ENCODE data around the gene SPC25. TPM values are rescaled to one million over a fixed set of nuclear protein-coding genes. Genes with fewer than 3 reads are reported as not detected.

The SPC25 gene, protein sequence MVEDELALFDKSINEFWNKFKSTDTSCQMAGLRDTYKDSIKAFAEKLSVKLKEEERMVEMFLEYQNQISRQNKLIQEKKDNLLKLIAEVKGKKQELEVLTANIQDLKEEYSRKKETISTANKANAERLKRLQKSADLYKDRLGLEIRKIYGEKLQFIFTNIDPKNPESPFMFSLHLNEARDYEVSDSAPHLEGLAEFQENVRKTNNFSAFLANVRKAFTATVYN
- total RNA-seq (2021): 20.0 and 20.7 TPM in 2 replicates
- Bru-seq, nascent RNA: percentile 75 among the genes with signal in this experiment
- BruChase-seq, experiment 1, labeled RNA remaining after a 2-hour chase: percentile 71 among the genes with signal in this experiment
- BruChase-seq, experiment 2, labeled RNA remaining after a 6-hour chase: percentile 64 among the genes with signal in this experiment
- long read RNA-seq, transcript SPC25-201 (7 exons, 1,354 nt): major isoform, 59 of 68 reads
- long read RNA-seq, partial matches to known transcripts: 3 of 68 reads
- long read RNA-seq, other reads (novel, unspliced or antisense): 6 of 68 reads

- Histone ChIP-seq H3K4me3 (peak within 1 kb of the TSS; percentile 64), H3K27ac (no peak within 1 kb of the TSS), H3K27me3 (ENCODE audit: insufficient read depth, low read depth) (no peaks in the 10 kb centered on the region), H3K79me2 (ENCODE audit: low read depth) (peaks cover 10% of the 10 kb centered on the region; the same call in 1 of the 2 replicates), H3K9me3 (ENCODE audit: insufficient read depth, low read depth) (no peaks in the 10 kb centered on the region), H3K36me3 (ENCODE audit: low read depth) (no peaks in the 10 kb centered on the region), H3K9me2 (ENCODE audit: insufficient read depth) (no peaks in the 10 kb centered on the region), H3K4me2 (peak within 1 kb of the TSS; percentile 76), H3F3A (ENCODE audit: insufficient read depth, low read depth) (no peaks in the 10 kb centered on the region), H3K4me1 (replicated peaks; ENCODE audit: insufficient read depth) (no peaks in the 10 kb centered on the region), H4K20me1 (ENCODE audit: insufficient read depth) (no peaks in the 10 kb centered on the region), H2AFZ (peak within 1 kb of the TSS; percentile 86)
- BruUV-seq (replicated peaks): no TSS peak
- CTCF ChIA-PET: no interaction called here
- POLR2A ChIA-PET (ENCODE audit: unreplicated experiment): no interaction called here
- DNase-seq: peak; percentile 75 to 76
- TF ChIP-seq, protein P1, sequence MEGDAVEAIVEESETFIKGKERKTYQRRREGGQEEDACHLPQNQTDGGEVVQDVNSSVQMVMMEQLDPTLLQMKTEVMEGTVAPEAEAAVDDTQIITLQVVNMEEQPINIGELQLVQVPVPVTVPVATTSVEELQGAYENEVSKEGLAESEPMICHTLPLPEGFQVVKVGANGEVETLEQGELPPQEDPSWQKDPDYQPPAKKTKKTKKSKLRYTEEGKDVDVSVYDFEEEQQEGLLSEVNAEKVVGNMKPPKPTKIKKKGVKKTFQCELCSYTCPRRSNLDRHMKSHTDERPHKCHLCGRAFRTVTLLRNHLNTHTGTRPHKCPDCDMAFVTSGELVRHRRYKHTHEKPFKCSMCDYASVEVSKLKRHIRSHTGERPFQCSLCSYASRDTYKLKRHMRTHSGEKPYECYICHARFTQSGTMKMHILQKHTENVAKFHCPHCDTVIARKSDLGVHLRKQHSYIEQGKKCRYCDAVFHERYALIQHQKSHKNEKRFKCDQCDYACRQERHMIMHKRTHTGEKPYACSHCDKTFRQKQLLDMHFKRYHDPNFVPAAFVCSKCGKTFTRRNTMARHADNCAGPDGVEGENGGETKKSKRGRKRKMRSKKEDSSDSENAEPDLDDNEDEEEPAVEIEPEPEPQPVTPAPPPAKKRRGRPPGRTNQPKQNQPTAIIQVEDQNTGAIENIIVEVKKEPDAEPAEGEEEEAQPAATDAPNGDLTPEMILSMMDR (conservative IDR thresholded peaks at IDR 0.05): no peak
- TF ChIP-seq EZH2 (IDR thresholded peaks at IDR 0.05; ENCODE audit: low read depth): no peak
- intact Hi-C loops (cut with micrococcal nuclease; ENCODE audit: unreplicated experiment): no loop called here
Measured at GRCh38 chr2:168890006-168890782, at the start of gene SPC25. Gene SPC25 (minus strand): TSS chr2:168890430. CDS start chr2:168889519, 911 bp downstream.

GRCh38 chr2:168939918-168940317 is 49.7 kb upstream of the SPC25 start:
- Histone ChIP-seq H3K4me3 (no peak overlapping the region), H3K9me3 (ENCODE audit: insufficient read depth, low read depth) (no peaks in the 10 kb centered on the region), H3K36me3 (ENCODE audit: low read depth) (no peaks in the 10 kb centered on the region), H3K9me2 (ENCODE audit: insufficient read depth) (no peaks in the 10 kb centered on the region), H2AFZ (no peak overlapping the region), H4K20me1 (ENCODE audit: insufficient read depth) (no peaks in the 10 kb centered on the region), H3K4me1 (replicated peaks; ENCODE audit: insufficient read depth) (no peaks in the 10 kb centered on the region), H3K4me2 (no peak overlapping the region), H3K27me3 (ENCODE audit: insufficient read depth, low read depth) (no peaks in the 10 kb centered on the region), H3F3A (ENCODE audit: insufficient read depth, low read depth) (no peaks in the 10 kb centered on the region), H3K79me2 (ENCODE audit: low read depth) (no peaks in the 10 kb centered on the region), H3K27ac (no peak overlapping the region)
- BruUV-seq (replicated peaks): no TSS peak
- POLR2A ChIA-PET (ENCODE audit: unreplicated experiment): no interaction called here
- CTCF ChIA-PET: no interaction called here
- DNase-seq: no peak
- TF ChIP-seq, protein P1 (conservative IDR thresholded peaks at IDR 0.05): no peak
- no peak for TF ChIP-seq EZH2 (IDR thresholded peaks at IDR 0.05; ENCODE audit: low read depth)
- intact Hi-C loops (cut with micrococcal nuclease; ENCODE audit: unreplicated experiment): no loop called here

DNA sequence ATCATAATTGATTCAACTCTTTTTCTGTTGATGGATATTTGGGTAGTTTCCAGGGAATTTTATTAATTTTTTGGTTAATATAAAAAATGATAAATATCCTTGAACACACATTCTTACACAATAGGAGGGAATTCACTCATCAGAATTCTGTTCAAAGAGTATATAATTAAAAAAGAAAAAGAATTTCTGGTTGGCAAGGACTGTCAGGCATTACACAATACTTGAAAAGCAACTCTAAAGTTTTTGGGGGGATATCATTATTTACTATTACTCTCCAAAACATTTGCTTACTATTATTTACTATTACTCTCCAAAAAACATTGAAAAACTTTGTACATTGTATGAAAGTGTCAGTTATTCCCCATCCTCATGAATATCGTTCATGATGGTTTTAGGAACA is 48.8 kb upstream of the SPC25 start:
- ChIA-PET POLR2A (ENCODE audit: unreplicated experiment) (no interaction called here), CTCF (no interaction called here)
- Histone ChIP-seq H3F3A (ENCODE audit: insufficient read depth, low read depth) (no peaks in the 10 kb centered on the region), H4K20me1 (ENCODE audit: insufficient read depth) (no peaks in the 10 kb centered on the region), H3K4me3 (no peak overlapping the region), H3K79me2 (ENCODE audit: low read depth) (no peaks in the 10 kb centered on the region), H2AFZ (no peak overlapping the region), H3K27me3 (ENCODE audit: insufficient read depth, low read depth) (no peaks in the 10 kb centered on the region), H3K9me2 (ENCODE audit: insufficient read depth) (no peaks in the 10 kb centered on the region), H3K4me1 (replicated peaks; ENCODE audit: insufficient read depth) (no peaks in the 10 kb centered on the region), H3K36me3 (ENCODE audit: low read depth) (no peaks in the 10 kb centered on the region), H3K4me2 (no peak overlapping the region), H3K27ac (no peak overlapping the region), H3K9me3 (ENCODE audit: insufficient read depth, low read depth) (no peaks in the 10 kb centered on the region)
- no peak for TF ChIP-seq EZH2 (IDR thresholded peaks at IDR 0.05; ENCODE audit: low read depth)
- TF ChIP-seq, protein P1 (conservative IDR thresholded peaks at IDR 0.05): no peak
- DNase-seq: no peak
- intact Hi-C loops (cut with micrococcal nuclease; ENCODE audit: unreplicated experiment): no loop called here
- no TSS peak for BruUV-seq (replicated peaks)

Data from PC-9 (cell line).